ENCODE data around the gene DAND5. TPM values are rescaled to one million over a fixed set of nuclear protein-coding genes. Genes with fewer than 3 reads are reported as not detected.

DAND5 gene
- total and polyA plus RNA-seq, 9 of the 15 experiments (the other 6 are each of a cell fraction or from before 2014, with no cell fraction given): 0.22 to 0.83 (median 0.60) TPM

DNA sequence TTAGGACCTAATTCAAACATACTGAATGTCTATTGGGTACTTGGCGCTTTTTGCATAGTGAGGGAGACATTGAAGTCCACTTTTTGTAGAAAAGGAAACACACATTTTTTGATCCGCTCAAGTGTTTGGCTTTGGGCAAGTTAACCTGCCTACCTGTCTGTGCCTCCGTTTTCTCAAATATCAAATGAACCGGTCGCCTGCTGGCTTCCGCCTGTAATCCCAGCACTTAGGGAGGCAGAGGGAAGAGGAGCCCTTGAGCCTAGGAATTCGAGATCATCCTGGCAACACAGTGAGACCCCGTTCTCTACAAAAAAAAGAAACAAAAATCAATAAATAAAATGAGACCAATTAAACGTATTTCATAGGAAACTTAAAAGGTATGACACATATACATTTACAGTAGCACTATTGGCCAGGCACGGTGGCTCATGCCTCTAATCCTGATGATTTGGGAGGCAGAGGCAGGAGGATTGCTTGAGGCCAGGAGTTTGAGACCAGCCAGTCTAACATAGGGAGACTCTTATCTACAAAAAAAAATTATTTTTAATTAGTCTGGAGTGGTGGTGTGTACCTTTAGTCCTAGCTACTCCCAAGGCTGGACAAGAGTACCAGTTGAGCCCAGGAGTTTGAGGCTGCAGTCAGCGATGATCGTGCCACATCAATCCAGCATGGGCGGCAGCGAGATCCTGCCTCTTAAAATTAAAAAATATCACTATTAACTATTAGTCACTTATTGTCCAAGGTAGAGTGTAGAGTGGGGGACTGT is 22.5 kb upstream of the DAND5 start:
- peaks cover 10% of the 10 kb centered on the region for H3K9me1 ChIP-seq (ENCODE audit: control insufficient read depth, insufficient read depth, low read length)
- H3K4me3 ChIP-seq: peak overlapping the region; percentile 66
- FAIRE-seq (peak; percentile 11), ATAC-seq (no peak), DNase-seq (ENCODE audit: extremely low read depth in 1 of 4, low spot score in 3 of 4) (no peak)
- peaks cover 47% of the 10 kb centered on the region for H3K79me2 ChIP-seq (ENCODE audit: control insufficient read depth, insufficient read depth, low read length)
- CTCF ChIA-PET (ENCODE audit: low intra/inter-chr PET ratio): interaction anchor here (0.8 kb wide), 1 partner anchor 61 kb away, joined by 3 read pairs; no protein-coding TSS in a partner anchor
- H3K36me3 ChIP-seq (ENCODE audit: control insufficient read depth, insufficient read depth, low read length): peaks cover 76% of the 10 kb centered on the region
- in situ Hi-C loops (cut with MboI): no loop called here
- peak overlapping the region; percentile 88 for H3K27ac ChIP-seq (ENCODE audit: extremely low read depth, low read depth, low read length)
- H3K9ac ChIP-seq (ENCODE audit: insufficient read depth in 1 of 2, low read depth in 2 of 2, low read length in 2 of 2): peak overlapping the region; percentile 91 to 96
- H3K9me3 ChIP-seq (replicated peaks; ENCODE audit: control insufficient read depth, insufficient read depth, low read depth, low read length): no peaks in the 10 kb centered on the region
- peak overlapping the region; percentile 95 for H3K4me2 ChIP-seq (ENCODE audit: insufficient read depth, low read length)
- WGBS (ENCODE audit: insufficient coverage, low coverage, missing lambda C conversion rate): 31% methylated on average over 14 of the region's 14 CpGs
- no peak overlapping the region for H2AFZ ChIP-seq (ENCODE audit: low read depth, low read length)
- POLR2A ChIA-PET: interaction anchor here (0.6 to 2.3 kb wide), 13 partner anchors 8 to 132 kb away, joined by 3 to 14 read pairs (median 4); partner anchors contain the start of genes CALR, FARSA, GADD45GIP1 and KLF1
- TSS peak; percentile 50 for BruUV-seq (replicated peaks)
- H4K20me1 ChIP-seq (replicated peaks; ENCODE audit: control insufficient read depth, insufficient read depth, low read length): peaks cover 7% of the 10 kb centered on the region
- peaks cover 11 to 26% of the 10 kb centered on the region in 2 experiments; a peak in 4 of 5 replicates for H3K4me1 ChIP-seq (replicated peaks in 1 of 2; ENCODE audit: control insufficient read depth in 2 of 2, insufficient read depth in 2 of 2, low read length in 2 of 2)
- H3K27me3 ChIP-seq (ENCODE audit: control insufficient read depth in 2 of 2, insufficient read depth in 2 of 2, low read length in 2 of 2): no peaks in the 10 kb centered on the region
- intact Hi-C loops (cut with micrococcal nuclease): no loop called here
- TF ChIP-seq, protein P1, sequence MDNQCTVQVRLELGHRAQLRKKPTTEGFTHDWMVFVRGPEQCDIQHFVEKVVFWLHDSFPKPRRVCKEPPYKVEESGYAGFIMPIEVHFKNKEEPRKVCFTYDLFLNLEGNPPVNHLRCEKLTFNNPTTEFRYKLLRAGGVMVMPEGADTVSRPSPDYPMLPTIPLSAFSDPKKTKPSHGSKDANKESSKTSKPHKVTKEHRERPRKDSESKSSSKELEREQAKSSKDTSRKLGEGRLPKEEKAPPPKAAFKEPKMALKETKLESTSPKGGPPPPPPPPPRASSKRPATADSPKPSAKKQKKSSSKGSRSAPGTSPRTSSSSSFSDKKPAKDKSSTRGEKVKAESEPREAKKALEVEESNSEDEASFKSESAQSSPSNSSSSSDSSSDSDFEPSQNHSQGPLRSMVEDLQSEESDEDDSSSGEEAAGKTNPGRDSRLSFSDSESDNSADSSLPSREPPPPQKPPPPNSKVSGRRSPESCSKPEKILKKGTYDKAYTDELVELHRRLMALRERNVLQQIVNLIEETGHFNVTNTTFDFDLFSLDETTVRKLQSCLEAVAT (IDR thresholded peaks at IDR 0.05): no peak
- TF ChIP-seq THRAP3 (IDR thresholded peaks at IDR 0.05; ENCODE audit: borderline replicate concordance) (peak; percentile 29; the same call in 1 of the 2 replicates), RBM39 (optimal IDR thresholded peaks at IDR 0.05; ENCODE audit: low read depth, low read length) (no peak)
- TF ChIP-seq, protein P2, sequence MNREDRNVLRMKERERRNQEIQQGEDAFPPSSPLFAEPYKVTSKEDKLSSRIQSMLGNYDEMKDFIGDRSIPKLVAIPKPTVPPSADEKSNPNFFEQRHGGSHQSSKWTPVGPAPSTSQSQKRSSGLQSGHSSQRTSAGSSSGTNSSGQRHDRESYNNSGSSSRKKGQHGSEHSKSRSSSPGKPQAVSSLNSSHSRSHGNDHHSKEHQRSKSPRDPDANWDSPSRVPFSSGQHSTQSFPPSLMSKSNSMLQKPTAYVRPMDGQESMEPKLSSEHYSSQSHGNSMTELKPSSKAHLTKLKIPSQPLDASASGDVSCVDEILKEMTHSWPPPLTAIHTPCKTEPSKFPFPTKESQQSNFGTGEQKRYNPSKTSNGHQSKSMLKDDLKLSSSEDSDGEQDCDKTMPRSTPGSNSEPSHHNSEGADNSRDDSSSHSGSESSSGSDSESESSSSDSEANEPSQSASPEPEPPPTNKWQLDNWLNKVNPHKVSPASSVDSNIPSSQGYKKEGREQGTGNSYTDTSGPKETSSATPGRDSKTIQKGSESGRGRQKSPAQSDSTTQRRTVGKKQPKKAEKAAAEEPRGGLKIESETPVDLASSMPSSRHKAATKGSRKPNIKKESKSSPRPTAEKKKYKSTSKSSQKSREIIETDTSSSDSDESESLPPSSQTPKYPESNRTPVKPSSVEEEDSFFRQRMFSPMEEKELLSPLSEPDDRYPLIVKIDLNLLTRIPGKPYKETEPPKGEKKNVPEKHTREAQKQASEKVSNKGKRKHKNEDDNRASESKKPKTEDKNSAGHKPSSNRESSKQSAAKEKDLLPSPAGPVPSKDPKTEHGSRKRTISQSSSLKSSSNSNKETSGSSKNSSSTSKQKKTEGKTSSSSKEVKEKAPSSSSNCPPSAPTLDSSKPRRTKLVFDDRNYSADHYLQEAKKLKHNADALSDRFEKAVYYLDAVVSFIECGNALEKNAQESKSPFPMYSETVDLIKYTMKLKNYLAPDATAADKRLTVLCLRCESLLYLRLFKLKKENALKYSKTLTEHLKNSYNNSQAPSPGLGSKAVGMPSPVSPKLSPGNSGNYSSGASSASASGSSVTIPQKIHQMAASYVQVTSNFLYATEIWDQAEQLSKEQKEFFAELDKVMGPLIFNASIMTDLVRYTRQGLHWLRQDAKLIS (CRISPR knock-in tag; IDR thresholded peaks at IDR 0.05): 0 out of 2 replicates have a peak, but pooled peaks have one; percentile 71

Measured in K562 (cell line).